Measurements from ENCODE around the gene MNS1.

Gene MNS1

GRCh38 chr15:56464893-56465520, at the start of gene MNS1:
Gene MNS1, minus strand, starts transcription at chr15:56465137. Its CDS starts 165 bp downstream, at chr15:56464972.
- in situ Hi-C loops (cut with HindIII; ENCODE audit: low pct_ligation_motif_present, low sequenced_read_pairs): no loop called here
- Histone ChIP-seq H3K36me3 (replicated peaks) (no peaks in the 10 kb centered on the region), H3K27me3 (replicated peaks) (no peaks in the 10 kb centered on the region), H3K27ac (peak within 1 kb of the TSS; percentile 31), H3K4me3 (ENCODE audit: low read depth, low read length) (peak within 1 kb of the TSS; percentile 59)
- peak; percentile 97 for DNase-seq
- no peak for TF ChIP-seq CTCF (IDR thresholded peaks at IDR 0.05; ENCODE audit: low read depth, low read length, missing control alignments)

- no peaks in the 10 kb centered on the region for H3K27me3 ChIP-seq (replicated peaks)
- DNase-seq: peak; percentile 57
- H3K36me3 ChIP-seq (replicated peaks): no peaks in the 10 kb centered on the region
- peak; percentile 59 for TF ChIP-seq CTCF (IDR thresholded peaks at IDR 0.05; ENCODE audit: low read depth, low read length, missing control alignments)
- no peak overlapping the region for H3K27ac ChIP-seq
- in situ Hi-C loops (cut with HindIII; ENCODE audit: low pct_ligation_motif_present, low sequenced_read_pairs): loop anchor here (25.0 kb wide), 1 partner anchor 991 kb away; no protein-coding TSS in a partner anchor
- no peak overlapping the region for H3K4me3 ChIP-seq (ENCODE audit: low read depth, low read length)
Observed at GRCh38 chr15:56496635-56497034, 31.7 kb upstream of the MNS1 start.

- no peak for DNase-seq
- no peak for TF ChIP-seq CTCF (IDR thresholded peaks at IDR 0.05; ENCODE audit: low read depth, low read length, missing control alignments)
- Histone ChIP-seq H3K27ac (no peak overlapping the region), H3K27me3 (replicated peaks) (no peaks in the 10 kb centered on the region), H3K4me3 (ENCODE audit: low read depth, low read length) (no peak overlapping the region), H3K36me3 (replicated peaks) (no peaks in the 10 kb centered on the region)
- in situ Hi-C loops (cut with HindIII; ENCODE audit: low pct_ligation_motif_present, low sequenced_read_pairs): loop anchor here (25.0 kb wide), 1 partner anchor 992 kb away; no protein-coding TSS in a partner anchor
Observed at GRCh38 chr15:56495533-56495932, 30.6 kb upstream of the MNS1 start.

GRCh38 chr15:56495053-56495452, 30.1 kb upstream of the MNS1 start:
- no peaks in the 10 kb centered on the region for H3K27me3 ChIP-seq (replicated peaks)
- H3K27ac ChIP-seq: no peak overlapping the region
- no peak overlapping the region for H3K4me3 ChIP-seq (ENCODE audit: low read depth, low read length)
- no peak for TF ChIP-seq CTCF (IDR thresholded peaks at IDR 0.05; ENCODE audit: low read depth, low read length, missing control alignments)
- in situ Hi-C loops (cut with HindIII; ENCODE audit: low pct_ligation_motif_present, low sequenced_read_pairs): loop anchor here (25.0 kb wide), 1 partner anchor 992 kb away; no protein-coding TSS in a partner anchor
- no peak for DNase-seq
- H3K36me3 ChIP-seq (replicated peaks): no peaks in the 10 kb centered on the region

GRCh38 chr15:56492791-56493555, 28.0 kb upstream of the MNS1 start:
- H3K27ac ChIP-seq: no peak overlapping the region
- H3K36me3 ChIP-seq (replicated peaks): no peaks in the 10 kb centered on the region
- no peaks in the 10 kb centered on the region for H3K27me3 ChIP-seq (replicated peaks)
- in situ Hi-C loops (cut with HindIII; ENCODE audit: low pct_ligation_motif_present, low sequenced_read_pairs): loop anchor here (25.0 kb wide), 1 partner anchor 994 kb away; no protein-coding TSS in a partner anchor
- DNase-seq: no peak
- H3K4me3 ChIP-seq (ENCODE audit: low read depth, low read length): no peak overlapping the region
- no peak for TF ChIP-seq CTCF (IDR thresholded peaks at IDR 0.05; ENCODE audit: low read depth, low read length, missing control alignments)
